ENCODE data around the gene PDE9A.

Gene PDE9A

DNA sequence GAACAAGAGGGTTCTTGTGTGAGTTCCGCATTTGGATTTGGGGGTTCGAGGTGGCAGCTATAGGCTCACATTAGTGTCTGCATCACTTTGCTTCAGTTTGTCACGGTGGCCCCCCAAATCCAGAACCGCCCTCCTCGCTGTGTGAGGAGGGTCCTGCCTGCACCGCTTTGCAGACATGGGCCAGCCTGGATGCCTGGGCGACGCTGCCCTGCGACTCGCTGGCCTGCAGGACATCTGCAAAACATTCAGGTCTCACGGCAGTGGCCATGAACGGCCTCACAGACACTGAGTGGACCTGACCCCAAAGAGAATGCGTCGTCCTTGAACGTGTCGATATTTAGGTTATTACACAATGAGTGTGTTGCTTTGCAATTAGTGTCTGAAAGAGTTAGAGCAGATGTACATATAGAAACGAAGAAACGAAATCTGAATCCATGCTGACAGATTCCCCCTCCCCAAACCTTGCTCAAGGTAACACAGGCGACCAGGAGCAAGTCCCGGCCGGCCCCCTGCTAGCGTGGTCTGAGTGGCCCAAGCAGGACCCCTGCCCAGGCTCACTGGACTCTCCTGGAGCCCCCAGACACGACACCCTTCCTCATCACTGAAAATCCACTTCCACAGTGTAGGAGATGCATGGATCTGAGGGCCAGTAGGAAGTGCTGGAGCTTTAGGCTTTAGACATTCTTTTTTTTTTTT is 20.4 kb downstream of the PDE9A start:
- Mint-ChIP-seq H3K4me1 (peaks cover 2 to 6% of the 10 kb centered on the region in 2 donors), H3K27ac (no peak overlapping the region), H3K4me3 (no peak overlapping the region), H3K27me3 (peaks cover 14 to 20% of the 10 kb centered on the region in 2 donors), H3K36me3 (no peaks in the 10 kb centered on the region), H3K9me3 (no peaks in the 10 kb centered on the region)
- no peak for ATAC-seq (replicated peaks)
- DNase-seq = no peak

DNA sequence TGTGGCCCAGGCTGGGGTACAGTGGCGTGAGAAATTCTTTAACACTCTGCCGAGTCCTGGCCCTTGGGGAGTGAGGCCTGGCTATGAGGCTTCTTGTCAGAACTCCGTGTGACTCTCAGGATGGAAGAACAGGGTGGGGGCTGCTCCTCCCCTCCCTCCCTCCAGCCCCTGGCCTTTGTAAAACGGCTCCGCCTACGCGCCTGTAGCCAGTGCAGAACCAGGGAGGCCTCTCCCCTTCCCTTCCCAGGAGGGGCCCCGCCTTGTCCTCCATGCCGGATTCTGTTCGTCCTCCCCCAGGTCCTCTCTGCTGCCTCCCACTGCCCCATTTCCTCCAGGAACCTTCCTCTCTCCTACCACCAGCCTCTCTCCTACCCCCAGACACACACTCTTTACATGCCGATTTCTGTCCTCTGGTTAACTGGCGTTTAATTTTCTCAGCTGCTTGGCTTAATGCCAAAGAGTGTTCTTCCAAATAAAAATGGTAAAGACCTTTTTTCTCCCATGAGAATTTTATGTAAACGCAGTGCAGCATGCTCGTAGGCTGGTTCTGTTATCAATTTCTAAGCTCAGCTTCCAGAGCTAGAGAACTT is 21.0 kb downstream of the PDE9A start:
- H3K27me3 Mint-ChIP-seq = peaks cover 18 to 22% of the 10 kb centered on the region in 2 donors
- no peak for ATAC-seq (replicated peaks)
- H3K36me3 Mint-ChIP-seq = no peaks in the 10 kb centered on the region
- H3K4me3 Mint-ChIP-seq = no peak overlapping the region
- H3K9me3 Mint-ChIP-seq = no peaks in the 10 kb centered on the region
- H3K4me1 Mint-ChIP-seq = peaks cover 2 to 6% of the 10 kb centered on the region in 2 donors
- H3K27ac Mint-ChIP-seq = no peak overlapping the region
- no peak for DNase-seq

DNA sequence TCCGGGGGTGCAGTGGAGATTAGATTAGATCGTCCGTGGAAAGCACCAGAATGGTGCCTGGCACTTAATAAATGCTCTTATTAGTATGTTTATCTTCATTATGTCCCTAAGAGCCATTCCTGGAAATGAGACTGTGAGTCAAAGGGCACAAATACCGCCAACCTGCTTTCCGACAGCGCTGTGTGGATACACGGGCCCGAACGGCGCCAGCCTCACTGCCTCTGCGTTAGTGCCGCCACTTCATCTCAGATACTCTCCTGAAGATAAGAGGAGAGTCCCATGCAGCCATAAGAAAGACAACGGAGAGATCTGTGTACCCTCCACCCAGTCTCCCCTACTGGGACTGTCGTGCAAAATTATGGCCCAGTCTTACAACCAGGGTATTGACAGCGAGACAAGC is 22.0 kb downstream of the PDE9A start:
- H3K27me3 Mint-ChIP-seq = peaks cover 26 to 27% of the 10 kb centered on the region in 2 donors
- peaks cover 2 to 6% of the 10 kb centered on the region in 2 donors for H3K4me1 Mint-ChIP-seq
- H3K4me3 Mint-ChIP-seq = no peak overlapping the region
- no peak for ATAC-seq (replicated peaks)
- no peak for DNase-seq
- H3K27ac Mint-ChIP-seq = no peak overlapping the region
- H3K36me3 Mint-ChIP-seq = no peaks in the 10 kb centered on the region
- H3K9me3 Mint-ChIP-seq = no peaks in the 10 kb centered on the region

DNA sequence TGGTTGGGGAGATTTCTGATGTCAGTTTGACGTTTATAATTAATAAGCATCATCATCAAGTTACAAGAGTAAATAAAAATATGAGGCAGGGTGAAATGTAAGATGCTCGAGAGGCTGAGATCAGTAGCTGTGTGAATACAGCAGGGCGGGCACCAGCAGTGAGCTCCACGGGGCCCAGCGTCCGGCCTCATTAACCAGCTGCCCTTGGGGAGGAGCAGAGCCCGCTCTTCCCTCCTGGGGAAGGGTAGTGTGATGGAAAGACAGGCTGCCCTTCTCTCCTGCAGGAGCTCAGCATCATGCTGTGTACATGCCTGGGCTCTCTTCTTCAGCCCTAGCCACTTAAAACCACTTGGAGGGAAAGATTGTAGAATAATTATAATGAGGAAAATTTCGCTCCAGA is 23.4 kb downstream of the PDE9A start:
- peaks cover 2 to 6% of the 10 kb centered on the region in 2 donors for H3K4me1 Mint-ChIP-seq
- no peak for ATAC-seq (replicated peaks)

DNA sequence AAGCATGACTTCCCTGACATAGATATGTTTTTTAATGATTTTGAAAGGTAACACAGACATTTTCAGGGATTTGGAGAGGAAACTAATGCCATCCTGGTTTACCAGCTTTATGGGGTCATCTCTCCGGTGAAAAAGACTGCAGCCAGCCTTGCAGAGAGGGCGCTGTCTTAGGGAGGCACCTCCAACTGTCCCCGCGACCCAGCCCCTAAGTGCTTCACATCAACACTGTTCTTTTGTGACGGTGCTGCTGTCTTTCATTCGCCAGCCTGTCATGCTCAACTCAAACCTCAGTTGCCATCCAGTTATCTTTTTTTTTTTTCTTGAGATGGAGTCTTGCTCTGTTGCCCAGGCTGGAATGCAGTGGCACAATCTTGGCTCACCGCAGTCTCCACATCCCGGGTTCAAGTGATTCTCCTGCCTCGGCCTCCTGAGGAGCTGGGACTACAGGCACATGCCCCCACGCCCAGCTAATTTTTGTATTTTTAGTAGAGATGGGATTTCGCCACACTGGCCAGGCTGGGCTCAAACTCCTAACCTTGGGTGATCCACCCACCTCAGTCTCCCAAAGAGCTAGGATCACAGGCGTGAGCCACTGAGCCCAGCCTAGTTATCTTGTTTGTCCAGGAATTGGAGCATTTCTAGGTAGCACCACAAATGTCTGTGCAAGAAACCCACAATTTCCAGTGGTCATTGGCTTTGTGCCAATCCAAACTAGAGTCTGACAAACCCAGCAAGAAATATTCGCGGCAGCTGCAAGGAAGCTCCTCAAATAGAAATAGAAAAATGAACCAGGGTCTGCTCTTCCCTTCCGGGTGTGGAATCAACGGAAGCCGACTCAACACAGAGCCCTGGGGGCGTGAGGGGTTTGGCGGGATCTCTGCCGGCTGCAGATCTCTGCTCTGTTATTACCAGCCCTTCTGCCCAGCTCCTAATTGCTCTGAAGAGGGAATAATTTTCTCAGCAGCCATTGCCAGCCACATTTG is 24.2 kb downstream of the PDE9A start:
- H3K27ac Mint-ChIP-seq = no peak overlapping the region
- peaks cover 32 to 38% of the 10 kb centered on the region in 2 donors for H3K27me3 Mint-ChIP-seq
- peaks cover 2 to 6% of the 10 kb centered on the region in 2 donors for H3K4me1 Mint-ChIP-seq
- no peak overlapping the region for H3K4me3 Mint-ChIP-seq
- no peaks in the 10 kb centered on the region for H3K36me3 Mint-ChIP-seq
- ATAC-seq (replicated peaks) = no peak
- no peak for DNase-seq
- no peaks in the 10 kb centered on the region for H3K9me3 Mint-ChIP-seq

More for the DNA sequence above, 23.4 kb downstream of the PDE9A start:
- H3K27me3 Mint-ChIP-seq = peaks cover 30 to 32% of the 10 kb centered on the region in 2 donors
- no peaks in the 10 kb centered on the region for H3K9me3 Mint-ChIP-seq
- DNase-seq = no peak
- no peak overlapping the region for H3K27ac Mint-ChIP-seq
- H3K36me3 Mint-ChIP-seq = no peaks in the 10 kb centered on the region
- no peak overlapping the region for H3K4me3 Mint-ChIP-seq

DNA sequence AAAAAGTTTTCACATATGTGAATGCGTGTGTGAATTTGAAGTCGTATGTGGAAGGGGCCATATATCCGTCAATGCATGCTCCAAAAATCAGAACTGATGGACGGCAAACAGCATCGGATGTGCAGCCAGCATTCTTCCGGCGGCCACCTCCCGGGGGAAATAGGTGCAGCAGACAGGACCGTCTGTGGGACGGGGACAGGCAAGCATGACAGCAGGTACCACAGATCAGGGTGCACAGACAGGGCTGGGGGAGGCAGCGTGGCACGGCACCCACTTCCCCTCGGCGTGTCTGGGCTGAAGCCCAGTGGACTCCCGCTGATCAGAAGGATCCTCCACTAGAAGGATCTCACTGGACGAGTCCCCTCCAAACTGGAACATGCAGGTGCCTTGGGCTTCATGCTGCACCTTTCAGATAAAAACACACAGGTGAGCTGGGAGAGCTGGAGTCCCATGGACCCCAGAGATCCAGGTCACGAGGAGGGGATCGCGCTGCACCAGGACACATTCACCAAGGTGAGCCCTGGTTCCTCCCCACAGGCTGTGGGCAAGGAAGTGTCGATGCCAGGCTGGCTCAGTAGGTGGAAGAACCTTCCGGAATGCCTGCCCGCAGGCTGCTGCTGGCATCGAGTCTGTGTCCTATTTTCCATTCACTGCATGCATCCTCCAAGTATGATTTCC is 25.3 kb downstream of the PDE9A start:
- Mint-ChIP-seq H3K27me3 (peaks cover 34 to 47% of the 10 kb centered on the region in 2 donors), H3K4me3 (no peak overlapping the region), H3K4me1 (peaks cover 2 to 11% of the 10 kb centered on the region in 2 donors), H3K36me3 (no peaks in the 10 kb centered on the region), H3K27ac (no peak overlapping the region), H3K9me3 (no peaks in the 10 kb centered on the region)
- ATAC-seq (replicated peaks) (no peak), DNase-seq (no peak)

DNA sequence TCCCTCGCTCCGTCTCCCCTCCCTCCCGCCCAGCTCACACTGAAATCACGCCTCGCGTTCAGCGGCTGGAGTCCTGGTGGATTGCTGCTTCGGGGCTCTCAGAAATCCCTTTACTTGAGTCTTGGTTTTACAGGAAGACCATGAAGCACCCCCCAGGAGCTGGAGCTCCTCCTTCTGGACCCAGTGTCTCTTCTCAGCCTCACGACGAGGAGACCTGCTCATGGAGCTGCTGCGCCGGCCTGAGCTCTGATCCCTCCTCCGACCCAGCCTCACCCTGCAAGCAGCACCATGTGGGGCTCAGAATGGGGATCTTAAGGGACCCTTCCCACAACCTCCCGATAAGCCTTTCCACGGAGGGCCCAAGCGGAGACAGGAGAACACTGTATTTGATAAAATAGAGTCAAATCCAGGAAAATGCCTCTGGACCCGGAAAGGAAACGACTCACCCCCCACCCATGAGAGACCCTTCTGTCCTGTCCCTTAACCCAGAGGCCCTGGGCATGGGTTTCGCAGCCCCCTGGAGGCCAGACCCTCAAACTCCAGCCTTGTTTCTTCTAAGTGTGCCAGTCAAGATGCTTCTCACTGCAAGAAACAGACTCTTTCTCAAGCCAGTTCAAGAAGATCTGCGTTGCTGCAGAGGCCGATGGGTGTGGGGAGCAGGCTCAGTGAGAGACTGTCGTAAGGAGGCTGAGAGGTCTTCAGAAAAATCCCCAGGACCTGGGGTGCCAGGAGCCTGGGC is 26.1 kb downstream of the PDE9A start:
- H3K27ac Mint-ChIP-seq = no peak overlapping the region
- no peaks in the 10 kb centered on the region for H3K9me3 Mint-ChIP-seq
- ATAC-seq (replicated peaks) (no peak), DNase-seq (no peak)
- H3K27me3 Mint-ChIP-seq = peaks cover 40 to 55% of the 10 kb centered on the region in 2 donors
- peaks cover 7 to 18% of the 10 kb centered on the region in 2 donors for H3K4me1 Mint-ChIP-seq
- no peak overlapping the region for H3K4me3 Mint-ChIP-seq
- no peaks in the 10 kb centered on the region for H3K36me3 Mint-ChIP-seq

DNA sequence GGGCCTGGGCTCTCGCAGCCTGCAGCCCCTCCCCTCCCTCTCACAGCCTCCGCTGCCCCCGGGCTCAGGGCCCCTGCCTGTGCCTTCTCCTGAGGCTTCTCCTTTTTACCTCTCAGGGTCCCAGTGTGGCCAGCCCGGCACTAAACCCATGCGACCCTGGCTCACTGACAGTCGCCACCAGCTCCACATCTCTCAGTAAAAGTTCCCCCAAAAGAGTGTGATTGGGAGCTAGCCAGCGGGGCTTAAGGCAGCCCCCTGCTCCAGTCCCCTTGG is 26.6 kb downstream of the PDE9A start:
- Mint-ChIP-seq H3K27ac (no peak overlapping the region), H3K4me1 (peaks cover 6 to 22% of the 10 kb centered on the region in 2 donors), H3K9me3 (no peaks in the 10 kb centered on the region), H3K27me3 (peaks cover 41 to 57% of the 10 kb centered on the region in 2 donors), H3K4me3 (no peak overlapping the region), H3K36me3 (no peaks in the 10 kb centered on the region)
- no peak for ATAC-seq (replicated peaks)
- DNase-seq = no peak

DNA sequence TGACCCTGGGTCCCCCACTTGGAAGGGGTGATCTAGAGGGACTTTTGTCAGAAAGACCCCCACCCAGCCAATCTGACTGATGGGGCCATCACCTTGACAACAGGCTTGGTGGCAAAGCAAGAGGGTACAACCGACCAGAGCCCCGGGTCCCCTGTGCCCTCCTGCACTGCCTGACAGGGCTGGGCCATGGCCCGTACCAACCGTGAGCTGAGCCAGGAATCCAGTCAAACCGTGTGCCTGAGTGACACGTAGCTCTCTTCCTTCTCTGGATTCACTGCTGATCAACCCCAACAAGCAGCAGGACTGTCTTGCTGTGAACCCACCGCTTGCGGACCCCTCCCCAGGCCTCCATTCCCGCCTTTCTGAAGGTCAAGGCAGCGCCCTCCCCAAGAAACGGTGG is 27.0 kb downstream of the PDE9A start:
- Mint-ChIP-seq H3K4me3 (no peak overlapping the region), H3K9me3 (no peaks in the 10 kb centered on the region), H3K36me3 (peaks cover 0 to 1% of the 10 kb centered on the region in 2 donors), H3K4me1 (peaks cover 6 to 24% of the 10 kb centered on the region in 2 donors), H3K27me3 (peaks cover 37 to 61% of the 10 kb centered on the region in 2 donors), H3K27ac (no peak overlapping the region)
- ATAC-seq (replicated peaks) = no peak
- no peak for DNase-seq

DNA sequence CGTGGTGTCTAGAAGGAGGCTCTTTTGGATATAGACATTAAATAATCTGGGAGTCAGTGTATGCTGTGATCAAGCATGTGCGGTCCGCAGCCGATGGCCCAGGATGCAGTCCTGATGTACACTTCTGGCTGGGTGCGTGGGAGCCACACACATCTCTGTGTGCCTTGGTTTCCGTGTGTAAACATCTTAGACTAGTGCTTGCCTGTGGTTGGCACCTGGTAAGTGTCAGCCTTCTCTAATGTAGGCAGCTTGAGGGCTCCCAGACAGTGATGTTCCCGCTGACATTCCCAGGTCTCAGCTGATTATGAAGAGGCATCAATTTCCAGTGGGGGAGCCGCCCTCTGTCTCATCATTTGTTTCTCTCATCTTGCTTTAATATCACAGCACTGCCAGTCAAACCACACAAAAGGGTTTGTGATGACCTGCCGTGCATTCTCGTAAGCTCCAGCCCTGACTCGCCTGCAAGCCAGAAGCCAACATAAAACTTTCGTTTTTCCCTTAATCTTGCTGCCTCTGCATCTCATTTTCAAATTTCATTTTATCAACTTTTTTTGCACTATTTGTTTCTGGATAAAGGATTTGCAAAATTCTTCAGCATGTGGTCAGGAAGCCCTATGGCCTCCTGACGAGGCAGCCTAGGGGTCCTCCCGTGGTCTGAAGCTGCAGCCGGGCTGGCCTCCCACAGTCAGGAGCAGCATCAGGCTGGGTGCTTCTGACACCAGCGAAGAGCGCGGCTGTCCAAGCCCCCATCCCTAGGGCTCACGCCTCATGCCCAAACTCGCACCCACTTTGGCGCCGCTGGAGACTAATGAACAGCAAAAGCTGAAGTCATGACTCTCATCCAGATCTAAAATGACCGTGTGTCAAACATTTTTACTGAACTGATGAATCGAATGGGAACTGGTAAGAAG is 28.1 kb downstream of the PDE9A start:
- Mint-ChIP-seq H3K27me3 (peaks cover 27 to 61% of the 10 kb centered on the region in 2 donors), H3K27ac (no peak overlapping the region), H3K4me3 (no peak overlapping the region), H3K36me3 (peaks cover 0 to 1% of the 10 kb centered on the region in 2 donors), H3K4me1 (peaks cover 6 to 24% of the 10 kb centered on the region in 2 donors), H3K9me3 (no peaks in the 10 kb centered on the region)
- ATAC-seq (replicated peaks) = no peak
- no peak for DNase-seq

DNA sequence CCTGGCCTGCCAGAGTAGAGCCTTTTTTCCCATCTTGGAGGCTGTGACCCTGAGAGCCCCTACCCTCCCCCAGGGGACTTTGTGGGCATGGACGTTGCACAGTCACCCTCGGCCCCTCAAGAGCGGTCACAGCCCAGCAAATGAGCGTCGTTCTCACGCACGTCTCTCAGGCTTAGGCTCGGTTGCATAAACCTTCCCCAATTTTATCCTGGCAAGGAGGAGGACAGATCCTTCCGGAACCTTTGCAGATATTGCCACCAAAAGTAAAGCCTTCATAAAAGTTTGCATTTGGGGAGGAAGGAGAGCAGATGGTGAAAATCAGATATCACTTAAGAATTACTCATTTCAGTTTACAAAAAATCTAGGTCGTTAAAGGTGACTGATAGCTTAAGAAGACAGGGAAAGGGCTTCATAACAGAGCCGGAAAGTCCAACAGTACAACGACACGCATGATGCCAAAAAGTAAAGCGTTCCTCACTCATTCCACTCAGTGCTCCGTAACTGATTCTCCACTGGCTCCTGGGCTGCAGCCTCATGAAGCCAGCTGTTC is 29.3 kb downstream of the PDE9A start:
- Mint-ChIP-seq H3K4me1 (peaks cover 6 to 24% of the 10 kb centered on the region in 2 donors), H3K27ac (no peak overlapping the region), H3K36me3 (peaks cover 0 to 1% of the 10 kb centered on the region in 2 donors), H3K9me3 (no peaks in the 10 kb centered on the region), H3K27me3 (peaks cover 27 to 55% of the 10 kb centered on the region in 2 donors), H3K4me3 (no peak overlapping the region)
- no peak for DNase-seq
- no peak for ATAC-seq (replicated peaks)

DNA sequence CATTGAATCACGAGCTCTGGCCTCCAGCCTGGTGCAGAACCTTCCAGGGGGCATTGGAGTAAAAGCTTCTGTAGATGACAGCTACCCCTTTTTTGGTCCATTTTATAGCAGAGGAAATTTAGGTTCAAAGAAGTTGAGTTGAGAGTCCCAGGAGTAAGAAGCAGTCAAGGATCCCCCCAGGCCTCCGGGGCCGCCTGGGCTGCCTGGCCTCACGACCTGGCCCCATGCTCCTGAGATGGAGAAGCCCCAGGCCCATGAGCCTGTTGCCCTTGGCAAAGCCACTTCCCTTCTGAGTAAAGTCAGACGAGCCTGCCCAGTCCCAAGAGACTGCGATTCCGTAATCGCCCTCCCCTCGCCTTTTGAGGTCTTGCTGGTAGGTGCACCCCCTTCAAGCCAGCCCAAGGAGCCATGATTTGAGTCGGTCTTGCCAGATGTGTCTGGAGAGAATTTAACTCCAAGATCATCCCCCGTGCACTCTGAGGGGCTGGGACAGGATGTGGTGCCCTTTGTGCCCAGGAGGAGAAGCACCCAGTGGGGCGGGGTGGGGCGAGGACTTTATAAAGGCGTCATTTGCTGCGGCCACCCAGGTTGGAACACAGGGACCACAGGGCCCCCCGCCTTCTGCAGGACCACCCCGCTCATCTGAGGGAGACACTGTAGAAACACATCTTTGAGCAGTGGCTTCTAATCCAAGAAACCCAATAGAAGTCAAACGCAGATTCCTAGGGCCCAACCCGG is 30.1 kb downstream of the PDE9A start:
- ATAC-seq (replicated peaks) (peak; percentile 26 to 34), DNase-seq (no peak)
- Mint-ChIP-seq H3K4me3 (no peak overlapping the region), H3K9me3 (no peaks in the 10 kb centered on the region), H3K27ac (peak overlapping the region; percentile 31), H3K27me3 (peaks cover 22 to 49% of the 10 kb centered on the region in 2 donors), H3K4me1 (peaks cover 6 to 19% of the 10 kb centered on the region in 2 donors), H3K36me3 (peaks cover 0 to 1% of the 10 kb centered on the region in 2 donors)

Data from stimulated activated naive B cell treated with anti-CD40 and anti-IgM and Interleukin-4, amounts not matched to agents 10 μg/mL and 1 μg/mL and 100 μg/mL, for 72 hours (primary cell).